Endothelial cell of hepatic sinusoid (primary cell): ENCODE data around the gene DSTYK.

Source experiments
- in situ Hi-C: cut with HindIII; loops from 2 replicates; pipeline ENCODE4 v1.10.0; 2017; ENCODE audit warnings: low sequenced_read_pairs

DSTYK gene

GRCh38 chr1:205133287-205133686, 78.2 kb downstream of the DSTYK start:
- in situ Hi-C loops, result no loop called here

GRCh38 chr1:205129447-205130029, 82.0 kb downstream of the DSTYK start:
- in situ Hi-C loops, result no loop called here

- in situ Hi-C loops, result no loop called here
These were observed 83.5 kb downstream of the DSTYK start for GRCh38 chr1:205128050-205128449.

- in situ Hi-C loops, result no loop called here
These were observed 83.9 kb downstream of the DSTYK start for GRCh38 chr1:205127646-205128045.

- in situ Hi-C loops, result no loop called here
These were observed 86.8 kb downstream of the DSTYK start for GRCh38 chr1:205124726-205125125.

GRCh38 chr1:205122489-205122882, 89.0 kb downstream of the DSTYK start:
- in situ Hi-C loops, result no loop called here

- in situ Hi-C loops, result no loop called here
These were observed 89.6 kb downstream of the DSTYK start, which contains the start of gene RBBP5 for GRCh38 chr1:205121660-205122488. RBBP5 (minus strand) TSS chr1:205121978; CDS start chr1:205121873, 105 bp downstream.

- in situ Hi-C loops, result no loop called here
These were observed 92.8 kb downstream of the DSTYK start for GRCh38 chr1:205118752-205119151.

- in situ Hi-C loops, result no loop called here
These were observed 100.1 kb downstream of the DSTYK start for GRCh38 chr1:205111354-205111753.

GRCh38 chr1:205109711-205110110, 101.8 kb downstream of the DSTYK start:
- in situ Hi-C loops, result no loop called here

GRCh38 chr1:205109269-205109668, 102.2 kb downstream of the DSTYK start:
- in situ Hi-C loops, result no loop called here

- in situ Hi-C loops, result no loop called here
These were observed 103.0 kb downstream of the DSTYK start for GRCh38 chr1:205108464-205108863.

GRCh38 chr1:205107327-205107726, 104.2 kb downstream of the DSTYK start:
- in situ Hi-C loops, result no loop called here

- in situ Hi-C loops, result no loop called here
These were observed 109.1 kb downstream of the DSTYK start for GRCh38 chr1:205102404-205102803.

- in situ Hi-C loops, result no loop called here
These were observed 113.3 kb downstream of the DSTYK start for GRCh38 chr1:205098242-205098641.

GRCh38 chr1:205095422-205095821, 116.1 kb downstream of the DSTYK start:
- in situ Hi-C loops, result no loop called here
